ENCODE data around the gene JAKMIP2.

Gene JAKMIP2

GRCh38 chr5:147699496-147700088 lies 82.9 kb downstream of the JAKMIP2 start:
- whole genome bisulfite sequencing (ENCODE audit: extremely low coverage, insufficient coverage, insufficient read length) = no CpG with 5 or more reads among the region's 3 CpGs
- Histone ChIP-seq H3K4ac (ENCODE audit: low read depth, low read length) (no peak overlapping the region), H3K27me3 (ENCODE audit: insufficient read depth, low read length) (no peaks in the 10 kb centered on the region)

GRCh38 chr5:147697380-147697779 lies 85.1 kb downstream of the JAKMIP2 start:
- no peak for DNase-seq
- no peak overlapping the region for H2AFZ ChIP-seq (ENCODE audit: insufficient read depth, low read length, poor library complexity)
- no peaks in the 10 kb centered on the region for H3K79me2 ChIP-seq (ENCODE audit: control insufficient read depth, insufficient read depth, low read length, poor library complexity)

More at GRCh38 chr5:147699496-147700088, 82.9 kb downstream of the JAKMIP2 start:
- Histone ChIP-seq H3K79me2 (ENCODE audit: control insufficient read depth, insufficient read depth, low read length, poor library complexity) (no peaks in the 10 kb centered on the region), H3K27ac (ENCODE audit: low read depth, low read length) (no peak overlapping the region), H3K9ac (ENCODE audit: low read length) (no peak overlapping the region), H3K4me1 (ENCODE audit: control insufficient read depth in 1 of 2, insufficient read depth in 2 of 2, low read length in 2 of 2) (no peaks in the 10 kb centered on the region), H2BK120ac (ENCODE audit: insufficient read depth, low read length, poor library complexity) (no peak overlapping the region), H3K4me2 (ENCODE audit: low read length) (no peak overlapping the region), H4K8ac (ENCODE audit: low read depth, low read length) (no peak overlapping the region), H4K91ac (ENCODE audit: low read depth, low read length) (no peak overlapping the region), H3K9me3 (ENCODE audit: insufficient read depth, low read depth, low read length) (peaks cover 7% of the 10 kb centered on the region), H3K23ac (ENCODE audit: low read length) (no peak overlapping the region), H3K14ac (ENCODE audit: low read length) (no peak overlapping the region), H4K12ac (ENCODE audit: low read depth, low read length) (no peak overlapping the region), H2AFZ (ENCODE audit: insufficient read depth, low read length, poor library complexity) (no peak overlapping the region), H3K79me1 (ENCODE audit: low read length) (no peaks in the 10 kb centered on the region), H3K18ac (ENCODE audit: low read length) (no peak overlapping the region), H3K36me3 (ENCODE audit: control insufficient read depth in 1 of 2, insufficient read depth in 2 of 2, low read length in 2 of 2) (no peaks in the 10 kb centered on the region), H2AK5ac (ENCODE audit: low read length) (no peak overlapping the region), H3K4me3 (ENCODE audit: low read depth, low read length) (no peak overlapping the region), H2BK5ac (ENCODE audit: low read depth, low read length, poor library complexity) (no peak overlapping the region), H2BK12ac (ENCODE audit: low read length) (no peak overlapping the region)
- no peak for DNase-seq

GRCh38 chr5:147694772-147695171 lies 87.8 kb downstream of the JAKMIP2 start:
- Histone ChIP-seq H3K18ac (ENCODE audit: low read length) (no peak overlapping the region), H2AK5ac (ENCODE audit: low read length) (no peak overlapping the region), H3K14ac (ENCODE audit: low read length) (no peak overlapping the region), H4K8ac (ENCODE audit: low read depth, low read length) (no peak overlapping the region), H3K4me3 (ENCODE audit: low read depth, low read length) (no peak overlapping the region), H3K9ac (ENCODE audit: low read length) (no peak overlapping the region), H2AFZ (ENCODE audit: insufficient read depth, low read length, poor library complexity) (no peak overlapping the region), H3K27me3 (ENCODE audit: insufficient read depth, low read length) (no peaks in the 10 kb centered on the region), H3K4me2 (ENCODE audit: low read length) (no peak overlapping the region), H3K9me3 (ENCODE audit: insufficient read depth, low read depth, low read length) (peaks cover 7% of the 10 kb centered on the region), H3K4ac (ENCODE audit: low read depth, low read length) (no peak overlapping the region), H2BK5ac (ENCODE audit: low read depth, low read length, poor library complexity) (no peak overlapping the region), H3K79me1 (ENCODE audit: low read length) (no peaks in the 10 kb centered on the region), H2BK120ac (ENCODE audit: insufficient read depth, low read length, poor library complexity) (no peak overlapping the region), H3K36me3 (ENCODE audit: control insufficient read depth in 1 of 2, insufficient read depth in 2 of 2, low read length in 2 of 2) (no peaks in the 10 kb centered on the region), H4K91ac (ENCODE audit: low read depth, low read length) (no peak overlapping the region), H2BK12ac (ENCODE audit: low read length) (no peak overlapping the region), H3K79me2 (ENCODE audit: control insufficient read depth, insufficient read depth, low read length, poor library complexity) (no peaks in the 10 kb centered on the region), H3K27ac (ENCODE audit: low read depth, low read length) (no peak overlapping the region), H3K23ac (ENCODE audit: low read length) (no peak overlapping the region), H4K12ac (ENCODE audit: low read depth, low read length) (no peak overlapping the region), H3K4me1 (ENCODE audit: control insufficient read depth in 1 of 2, insufficient read depth in 2 of 2, low read length in 2 of 2) (no peaks in the 10 kb centered on the region)
- no CpG with 5 or more reads among the region's 2 CpGs for WGBS (ENCODE audit: extremely low coverage, insufficient coverage, insufficient read length)
- DNase-seq = no peak

More at GRCh38 chr5:147697380-147697779, 85.1 kb downstream of the JAKMIP2 start:
- H3K4me2 ChIP-seq (ENCODE audit: low read length) = no peak overlapping the region
- H3K27ac ChIP-seq (ENCODE audit: low read depth, low read length) = no peak overlapping the region
- no peak overlapping the region for H3K4ac ChIP-seq (ENCODE audit: low read depth, low read length)
- no peak overlapping the region for H3K4me3 ChIP-seq (ENCODE audit: low read depth, low read length)
- no peaks in the 10 kb centered on the region for H3K79me1 ChIP-seq (ENCODE audit: low read length)
- no peak overlapping the region for H2BK5ac ChIP-seq (ENCODE audit: low read depth, low read length, poor library complexity)
- H2BK120ac ChIP-seq (ENCODE audit: insufficient read depth, low read length, poor library complexity) = no peak overlapping the region
- H3K4me1 ChIP-seq (ENCODE audit: control insufficient read depth in 1 of 2, insufficient read depth in 2 of 2, low read length in 2 of 2) = no peaks in the 10 kb centered on the region
- H4K12ac ChIP-seq (ENCODE audit: low read depth, low read length) = no peak overlapping the region
- peaks cover 7% of the 10 kb centered on the region for H3K9me3 ChIP-seq (ENCODE audit: insufficient read depth, low read depth, low read length)
- H2AK5ac ChIP-seq (ENCODE audit: low read length) = no peak overlapping the region
- H3K27me3 ChIP-seq (ENCODE audit: insufficient read depth, low read length) = no peaks in the 10 kb centered on the region
- H3K9ac ChIP-seq (ENCODE audit: low read length) = no peak overlapping the region
- no peak overlapping the region for H3K23ac ChIP-seq (ENCODE audit: low read length)
- H4K8ac ChIP-seq (ENCODE audit: low read depth, low read length) = no peak overlapping the region
- no peak overlapping the region for H4K91ac ChIP-seq (ENCODE audit: low read depth, low read length)
- no peak overlapping the region for H3K14ac ChIP-seq (ENCODE audit: low read length)
- H3K18ac ChIP-seq (ENCODE audit: low read length) = no peak overlapping the region
- no peaks in the 10 kb centered on the region for H3K36me3 ChIP-seq (ENCODE audit: control insufficient read depth in 1 of 2, insufficient read depth in 2 of 2, low read length in 2 of 2)
- no peak overlapping the region for H2BK12ac ChIP-seq (ENCODE audit: low read length)

- H2BK120ac ChIP-seq (ENCODE audit: insufficient read depth, low read length, poor library complexity) = no peak overlapping the region
- no peak overlapping the region for H3K4me3 ChIP-seq (ENCODE audit: low read depth, low read length)
- H3K79me2 ChIP-seq (ENCODE audit: control insufficient read depth, insufficient read depth, low read length, poor library complexity) = no peaks in the 10 kb centered on the region
- H3K4ac ChIP-seq (ENCODE audit: low read depth, low read length) = no peak overlapping the region
- WGBS (ENCODE audit: extremely low coverage, insufficient coverage, insufficient read length) = no CpG with 5 or more reads among the region's 1 CpG
- no peak overlapping the region for H3K23ac ChIP-seq (ENCODE audit: low read length)
- H3K18ac ChIP-seq (ENCODE audit: low read length) = no peak overlapping the region
- H2AFZ ChIP-seq (ENCODE audit: insufficient read depth, low read length, poor library complexity) = no peak overlapping the region
- no peak overlapping the region for H3K14ac ChIP-seq (ENCODE audit: low read length)
- no peak for DNase-seq
- peaks cover 7% of the 10 kb centered on the region for H3K9me3 ChIP-seq (ENCODE audit: insufficient read depth, low read depth, low read length)
- no peaks in the 10 kb centered on the region for H3K27me3 ChIP-seq (ENCODE audit: insufficient read depth, low read length)
- no peak overlapping the region for H3K9ac ChIP-seq (ENCODE audit: low read length)
- no peaks in the 10 kb centered on the region for H3K4me1 ChIP-seq (ENCODE audit: control insufficient read depth in 1 of 2, insufficient read depth in 2 of 2, low read length in 2 of 2)
- no peak overlapping the region for H3K4me2 ChIP-seq (ENCODE audit: low read length)
- H2BK12ac ChIP-seq (ENCODE audit: low read length) = no peak overlapping the region
- H3K36me3 ChIP-seq (ENCODE audit: control insufficient read depth in 1 of 2, insufficient read depth in 2 of 2, low read length in 2 of 2) = no peaks in the 10 kb centered on the region
- no peaks in the 10 kb centered on the region for H3K79me1 ChIP-seq (ENCODE audit: low read length)
- H4K8ac ChIP-seq (ENCODE audit: low read depth, low read length) = no peak overlapping the region
- no peak overlapping the region for H3K27ac ChIP-seq (ENCODE audit: low read depth, low read length)
- H2AK5ac ChIP-seq (ENCODE audit: low read length) = no peak overlapping the region
- H2BK5ac ChIP-seq (ENCODE audit: low read depth, low read length, poor library complexity) = no peak overlapping the region
- H4K91ac ChIP-seq (ENCODE audit: low read depth, low read length) = no peak overlapping the region
- H4K12ac ChIP-seq (ENCODE audit: low read depth, low read length) = no peak overlapping the region
These were observed 89.3 kb downstream of the JAKMIP2 start for GRCh38 chr5:147693233-147693632.
